Measurements from ENCODE around the gene CHGA.

CHGA gene

GRCh38 chr14:92981726-92982125, 58.8 kb downstream of the CHGA start:
- Histone ChIP-seq H3K9me3 (replicated peaks; ENCODE audit: low read length) (peaks cover 2% of the 10 kb centered on the region), H3K9ac (ENCODE audit: low read depth, low read length) (no peak overlapping the region), H3K36me3 (ENCODE audit: insufficient read depth, low read length) (no peaks in the 10 kb centered on the region), H3K4me1 (ENCODE audit: control insufficient read depth, insufficient read depth, low read length) (peaks cover 23% of the 10 kb centered on the region), H3K4me3 (ENCODE audit: low read length) (no peak overlapping the region), H3K27me3 (ENCODE audit: control insufficient read depth, insufficient read depth, low read length) (no peaks in the 10 kb centered on the region), H3K4me2 (ENCODE audit: low read length) (no peak overlapping the region)

DNA sequence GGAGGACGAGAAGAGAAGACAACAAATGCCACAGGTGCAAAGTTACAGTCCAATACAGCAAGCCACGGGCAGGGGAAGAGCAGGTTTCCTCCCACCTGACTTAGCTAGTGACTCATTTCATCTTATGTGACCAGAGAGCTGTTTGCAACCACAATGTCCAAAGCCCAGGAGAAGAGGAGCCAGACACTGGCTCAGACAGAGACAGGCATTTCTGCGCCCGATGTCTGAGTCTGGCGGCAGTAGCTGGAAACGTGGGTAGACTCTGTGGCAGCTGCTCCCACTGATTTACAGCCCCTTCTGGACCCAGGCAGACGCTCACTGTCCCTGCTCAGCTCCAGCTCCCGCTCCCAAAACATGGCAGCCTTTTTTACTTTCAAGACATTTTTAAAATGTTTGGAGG, 60.0 kb downstream of the CHGA start:
- H3K4me2 ChIP-seq (ENCODE audit: low read length), result no peak overlapping the region
- H3K27me3 ChIP-seq (ENCODE audit: control insufficient read depth, insufficient read depth, low read length), result no peaks in the 10 kb centered on the region
- H3K9ac ChIP-seq (ENCODE audit: low read depth, low read length), result no peak overlapping the region
- H3K9me3 ChIP-seq (replicated peaks; ENCODE audit: low read length), result no peaks in the 10 kb centered on the region
- peaks cover 32% of the 10 kb centered on the region for H3K4me1 ChIP-seq (ENCODE audit: control insufficient read depth, insufficient read depth, low read length)
- H3K4me3 ChIP-seq (ENCODE audit: low read length), result no peak overlapping the region
- no peaks in the 10 kb centered on the region for H3K36me3 ChIP-seq (ENCODE audit: insufficient read depth, low read length)

DNA sequence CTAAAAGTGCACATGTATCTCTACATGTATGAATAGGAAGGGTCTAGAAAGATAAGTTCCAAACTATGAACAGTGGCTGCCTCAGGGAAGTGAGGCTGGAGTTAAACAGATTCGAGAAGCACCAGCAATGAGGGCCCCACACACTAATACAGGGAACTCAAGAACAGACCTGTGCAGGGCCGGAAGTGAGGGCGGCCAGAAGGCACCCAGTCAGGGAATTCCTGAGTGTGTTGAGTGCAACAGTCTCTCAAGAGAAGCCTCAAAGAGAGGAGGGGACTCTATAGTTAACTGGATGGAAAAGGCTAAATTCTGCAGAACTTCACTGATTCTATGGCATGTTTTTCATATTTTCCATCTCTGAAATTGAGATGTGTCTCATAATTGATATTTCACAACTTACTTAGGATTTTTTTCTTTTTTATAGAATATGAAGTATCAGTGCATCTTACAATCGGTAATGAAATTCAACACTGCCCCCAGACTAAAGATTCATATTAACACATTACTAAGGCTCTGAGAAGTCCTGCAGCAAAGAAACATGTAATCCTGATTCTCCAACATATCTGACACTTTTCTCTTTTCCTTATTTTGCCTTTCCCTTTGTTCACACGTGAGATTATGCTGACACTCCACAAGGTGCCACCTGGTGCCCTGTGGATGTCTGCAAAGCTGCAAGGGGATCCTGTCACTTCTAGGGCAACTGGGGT, 61.3 kb downstream of the CHGA start:
- Histone ChIP-seq H3K4me2 (ENCODE audit: low read length) (no peak overlapping the region), H3K36me3 (ENCODE audit: insufficient read depth, low read length) (no peaks in the 10 kb centered on the region), H3K4me1 (ENCODE audit: control insufficient read depth, insufficient read depth, low read length) (peaks cover 32% of the 10 kb centered on the region), H3K9ac (ENCODE audit: low read depth, low read length) (no peak overlapping the region), H3K9me3 (replicated peaks; ENCODE audit: low read length) (no peaks in the 10 kb centered on the region), H3K4me3 (ENCODE audit: low read length) (no peak overlapping the region), H3K27me3 (ENCODE audit: control insufficient read depth, insufficient read depth, low read length) (no peaks in the 10 kb centered on the region)
